Mucosa of stomach (tissue), 1 donor: ENCODE results near the gene MFSD2A.

Experiments used
- H3K27me3 ChIP-seq: one replicate; pipeline ENCODE4 v1.7.0; 2013; ENCODE audit warnings: mild to moderate bottlenecking, low read length; ENCODE audit not compliant: control insufficient read depth, insufficient read depth
- H3K36me3 ChIP-seq: one replicate; pipeline ENCODE4 v1.7.0; 2013; ENCODE audit warnings: low read length; ENCODE audit not compliant: control insufficient read depth, insufficient read depth
- H3K4me1 ChIP-seq: one replicate; pipeline ENCODE4 v1.7.0; 2013; ENCODE audit warnings: mild to moderate bottlenecking, low read length; ENCODE audit not compliant: control insufficient read depth, insufficient read depth
- H3K4me3 ChIP-seq: one replicate; pipeline ENCODE4 v1.7.0; 2013; ENCODE audit warnings: low read length
- H3K9ac ChIP-seq: one replicate; pipeline ENCODE4 v1.7.0; 2013; ENCODE audit warnings: mild to moderate bottlenecking, low read length, moderate library complexity
- H3K9me3 ChIP-seq: one replicate; pipeline ENCODE4 v1.7.0; 2013; ENCODE audit warnings: mild to moderate bottlenecking, low read length, moderate library complexity; ENCODE audit not compliant: control insufficient read depth
- donor health status: Pancreatic carcinoma.

MFSD2A gene

DNA sequence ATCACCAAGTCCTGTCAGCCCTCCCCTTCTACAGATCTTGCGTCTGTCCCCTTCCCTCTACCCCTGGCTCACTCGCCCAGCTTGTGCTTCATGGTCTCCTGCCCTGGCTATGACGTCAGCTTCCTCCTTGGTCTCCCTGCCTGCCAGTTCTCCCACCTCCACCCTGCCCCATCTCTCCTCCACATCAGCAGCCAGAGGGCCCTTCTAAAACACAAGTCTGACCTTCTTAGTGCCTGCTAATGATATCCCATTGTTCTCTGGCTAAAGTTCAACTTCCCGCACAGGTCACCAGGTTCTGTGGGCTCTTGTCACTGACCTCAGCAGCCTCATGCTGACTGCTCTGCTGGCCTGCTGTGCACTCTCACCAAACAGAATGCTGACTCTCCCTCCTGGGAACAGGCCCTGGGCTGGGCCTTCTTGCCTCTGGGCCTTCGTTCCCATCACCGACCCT, 28.6 kb upstream of the MFSD2A start:
- Histone ChIP-seq H3K9me3 (no peaks in the 10 kb centered on the region), H3K4me3 (no peak overlapping the region), H3K9ac (peak overlapping the region; percentile 33), H3K27me3 (peaks cover 5% of the 10 kb centered on the region), H3K4me1 (peaks cover 16% of the 10 kb centered on the region), H3K36me3 (no peaks in the 10 kb centered on the region)

DNA sequence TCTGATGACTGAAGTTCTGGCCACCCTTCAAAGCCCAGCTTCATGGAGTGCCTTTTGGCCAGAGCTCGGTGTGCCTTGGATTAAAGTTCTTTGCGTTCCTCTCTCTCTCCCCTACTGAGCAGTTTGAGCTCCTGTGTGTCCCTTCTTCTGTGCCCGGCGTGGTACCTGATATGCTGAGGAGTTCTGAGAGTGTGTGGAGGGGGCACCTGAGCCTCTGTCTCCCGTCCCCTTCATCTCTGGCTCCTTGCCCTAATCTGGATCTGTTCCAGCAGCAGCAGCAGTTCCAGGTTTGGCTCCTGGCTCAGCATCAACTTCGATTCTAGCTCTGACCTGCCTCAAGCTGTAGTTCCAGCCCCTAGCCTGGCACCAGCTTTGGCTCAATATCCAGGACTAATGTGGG, 28.1 kb upstream of the MFSD2A start:
- H3K4me1 ChIP-seq = peaks cover 16% of the 10 kb centered on the region
- H3K9me3 ChIP-seq = no peaks in the 10 kb centered on the region
- H3K36me3 ChIP-seq = no peaks in the 10 kb centered on the region
- H3K27me3 ChIP-seq = peaks cover under 1% of the 10 kb centered on the region
- H3K4me3 ChIP-seq = no peak overlapping the region
- H3K9ac ChIP-seq = peak overlapping the region; percentile 33

DNA sequence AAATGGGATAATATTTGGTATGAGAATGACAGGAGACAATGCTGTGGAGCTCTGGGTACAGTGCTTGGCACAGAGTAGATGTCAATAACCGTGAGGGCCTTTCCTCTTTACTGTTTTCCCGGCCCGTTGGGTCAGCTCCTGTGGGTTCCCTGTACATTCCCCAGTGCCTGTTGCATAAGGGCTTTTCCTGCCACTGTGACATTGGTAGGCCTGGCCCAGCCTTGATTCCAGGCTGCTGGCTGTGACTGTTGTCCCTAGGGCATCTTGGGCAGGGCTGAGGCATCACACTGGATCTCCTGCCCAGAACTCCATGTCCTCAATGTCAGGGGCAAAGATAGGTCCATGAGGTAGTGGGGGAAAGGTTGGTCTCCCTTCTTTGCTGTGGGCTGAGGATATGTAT, 27.4 kb upstream of the MFSD2A start:
- Histone ChIP-seq H3K9me3 (no peaks in the 10 kb centered on the region), H3K27me3 (no peaks in the 10 kb centered on the region), H3K9ac (no peak overlapping the region), H3K36me3 (no peaks in the 10 kb centered on the region), H3K4me3 (no peak overlapping the region), H3K4me1 (peaks cover 16% of the 10 kb centered on the region)

DNA sequence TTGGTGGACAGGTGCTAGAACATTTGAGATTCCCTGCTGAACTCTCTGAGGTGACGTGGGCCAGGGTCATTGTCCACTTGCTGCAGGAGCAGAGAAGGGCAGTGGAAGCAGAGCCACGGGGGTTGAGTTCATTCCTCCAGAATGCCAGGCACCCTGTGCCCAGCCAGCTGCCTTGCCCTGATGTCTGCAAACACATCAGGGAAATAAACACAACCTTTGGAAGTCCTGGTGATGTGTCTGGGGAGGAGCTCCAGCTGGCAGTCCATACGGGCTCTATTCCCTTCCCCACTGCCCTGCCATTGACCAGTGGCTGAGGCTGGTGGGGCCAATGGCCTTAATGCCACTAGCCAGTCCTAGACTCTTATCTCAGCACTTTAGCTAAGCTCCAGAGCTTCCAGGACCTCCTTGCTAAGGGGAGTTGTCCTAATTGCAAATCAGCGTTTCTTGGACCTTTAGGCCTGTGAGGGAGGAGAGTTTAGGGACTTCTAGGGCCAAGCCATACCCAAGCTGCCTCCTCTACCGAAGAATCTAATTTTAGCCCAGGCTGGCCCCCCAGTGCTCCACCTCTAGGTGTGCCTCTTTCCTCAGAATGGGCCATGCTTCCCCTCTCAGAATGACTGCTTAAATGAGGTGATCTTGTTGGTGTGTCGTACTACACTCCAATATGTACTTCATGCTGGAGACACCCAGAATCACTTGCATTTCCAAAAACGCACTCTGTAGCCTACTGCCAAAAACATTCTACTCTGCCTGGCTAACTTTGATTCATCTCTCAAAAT, 25.9 kb upstream of the MFSD2A start:
- no peak overlapping the region for H3K9ac ChIP-seq
- no peaks in the 10 kb centered on the region for H3K27me3 ChIP-seq
- no peak overlapping the region for H3K4me3 ChIP-seq
- H3K4me1 ChIP-seq = peaks cover 21% of the 10 kb centered on the region
- H3K36me3 ChIP-seq = no peaks in the 10 kb centered on the region
- no peaks in the 10 kb centered on the region for H3K9me3 ChIP-seq

DNA sequence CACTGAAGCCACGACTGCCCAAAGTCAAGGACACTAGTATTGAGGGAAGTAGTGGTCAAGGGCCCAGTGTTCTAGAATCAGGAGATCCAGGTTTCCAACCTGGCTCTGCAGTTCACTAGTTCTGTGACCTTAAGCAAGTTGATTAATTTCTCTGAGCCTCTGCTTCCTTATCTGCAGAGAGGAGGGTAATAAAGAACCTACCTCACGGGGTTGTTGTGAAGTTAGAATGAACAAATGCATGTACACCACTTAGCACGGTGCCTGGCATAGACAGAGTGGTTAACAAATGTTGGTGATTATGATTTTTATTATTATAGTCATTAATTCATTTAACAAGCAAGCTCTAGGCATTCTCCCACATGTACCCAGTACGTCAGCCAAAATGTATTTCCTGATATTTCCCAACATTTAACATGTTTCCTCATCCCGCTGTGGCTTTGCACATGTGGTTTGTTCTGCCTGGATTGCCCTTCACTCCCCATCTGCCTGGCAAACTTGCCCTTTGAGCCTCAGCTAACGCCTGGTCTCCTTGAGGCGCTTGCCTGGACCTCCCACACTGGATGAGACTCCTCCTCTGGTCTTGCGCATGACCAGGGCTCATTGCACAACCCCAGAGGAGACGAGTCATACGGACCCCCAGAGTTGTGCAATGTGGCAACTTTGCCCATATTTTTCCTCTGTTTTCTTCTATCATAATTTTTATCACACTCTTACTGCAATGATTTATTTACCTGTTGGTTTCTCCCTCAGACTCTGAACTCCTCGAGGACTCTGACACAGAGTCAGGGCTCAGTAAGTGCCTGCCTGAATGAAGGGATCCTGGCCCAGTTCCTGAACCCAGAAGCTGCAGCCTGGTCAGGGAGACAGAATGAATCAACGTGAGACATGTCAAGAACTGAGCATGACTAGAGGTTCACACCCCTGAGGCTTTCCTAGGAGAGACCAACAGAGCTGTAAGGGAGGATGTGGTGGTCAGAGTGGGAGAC, 20.7 kb upstream of the MFSD2A start:
- H3K4me1 ChIP-seq = peaks cover 13% of the 10 kb centered on the region
- no peak overlapping the region for H3K9ac ChIP-seq
- no peak overlapping the region for H3K4me3 ChIP-seq
- no peaks in the 10 kb centered on the region for H3K27me3 ChIP-seq
- no peaks in the 10 kb centered on the region for H3K9me3 ChIP-seq
- H3K36me3 ChIP-seq = no peaks in the 10 kb centered on the region

DNA sequence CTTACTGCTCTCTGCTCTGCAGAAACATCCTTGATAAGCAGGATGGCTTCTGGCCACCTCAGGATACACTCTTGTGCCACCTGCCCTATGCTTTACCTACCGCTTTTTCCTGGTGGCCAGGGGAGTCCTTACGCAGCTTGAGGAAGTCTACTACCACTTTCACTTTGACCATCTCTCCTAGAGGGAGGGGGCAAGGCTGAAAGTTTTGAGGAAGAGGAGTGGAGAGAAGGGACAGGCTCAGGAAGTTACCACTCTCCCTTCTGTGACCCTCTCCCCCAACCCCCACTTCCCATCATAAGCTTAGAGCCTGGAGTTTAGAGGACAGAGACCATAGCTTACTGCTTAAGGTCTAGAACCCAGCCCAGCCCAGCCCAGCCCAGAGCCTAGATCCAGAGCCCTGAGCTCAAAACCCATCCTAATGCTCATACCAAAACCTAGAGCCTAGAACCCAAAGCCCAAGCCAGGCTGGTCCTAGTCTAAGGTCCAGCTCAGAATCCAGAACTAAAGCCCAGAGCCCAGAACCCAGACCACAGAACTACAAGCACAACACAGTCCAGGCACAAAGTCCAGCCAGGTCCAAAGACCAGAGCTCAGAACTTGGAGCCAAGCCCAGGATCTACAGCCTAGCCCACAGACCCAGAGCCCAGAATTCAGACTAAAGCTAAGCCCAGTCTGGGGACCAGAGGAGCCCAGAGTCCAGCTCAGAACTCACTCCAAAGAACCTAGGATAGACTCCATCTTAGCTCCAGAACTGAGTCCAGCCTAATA, 18.0 kb upstream of the MFSD2A start:
- Histone ChIP-seq H3K27me3 (no peaks in the 10 kb centered on the region), H3K9ac (no peak overlapping the region), H3K36me3 (no peaks in the 10 kb centered on the region), H3K9me3 (no peaks in the 10 kb centered on the region), H3K4me1 (peaks cover 13% of the 10 kb centered on the region), H3K4me3 (no peak overlapping the region)

DNA sequence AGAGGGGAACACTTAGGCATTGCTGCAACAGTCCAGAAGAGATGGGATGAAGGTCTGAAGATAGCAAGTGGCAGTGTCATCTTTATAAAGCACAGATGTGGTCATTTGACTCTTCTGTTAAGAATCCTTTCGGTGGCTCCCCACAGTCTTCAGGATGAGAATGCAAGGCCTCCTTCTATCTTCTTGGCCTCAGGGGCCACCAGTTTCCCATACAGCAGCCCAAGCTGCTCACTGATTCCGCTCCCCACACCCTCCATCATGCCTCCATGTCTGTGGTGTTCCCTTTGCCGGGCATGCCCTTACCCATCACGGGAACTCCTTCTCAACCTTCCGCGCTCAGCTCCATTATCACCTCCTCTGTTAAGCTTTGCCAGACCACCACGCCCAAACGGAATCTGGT, 16.1 kb upstream of the MFSD2A start:
- Histone ChIP-seq H3K9me3 (no peaks in the 10 kb centered on the region), H3K9ac (no peak overlapping the region), H3K4me3 (no peak overlapping the region), H3K4me1 (peaks cover 9% of the 10 kb centered on the region), H3K27me3 (no peaks in the 10 kb centered on the region), H3K36me3 (no peaks in the 10 kb centered on the region)

DNA sequence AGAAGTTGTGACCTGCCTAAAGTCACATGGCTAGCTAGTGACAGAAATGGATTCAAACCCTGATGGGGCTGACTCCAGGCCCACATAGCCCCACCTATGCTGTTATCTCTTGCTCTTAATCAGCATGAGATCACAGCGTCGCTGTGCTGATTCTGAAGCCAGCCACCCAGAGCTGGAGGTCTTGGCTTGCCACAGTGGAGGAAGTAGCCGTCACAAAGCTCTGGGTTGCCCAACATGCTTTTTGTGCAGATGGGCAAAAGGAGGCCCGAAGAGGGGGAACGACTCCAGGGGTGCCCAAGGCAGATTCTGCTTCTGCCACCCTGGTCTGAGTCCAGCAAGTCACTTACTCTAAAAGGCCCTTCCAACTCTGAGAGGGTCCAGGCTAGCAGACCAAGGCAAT, 14.7 kb upstream of the MFSD2A start:
- Histone ChIP-seq H3K9me3 (no peaks in the 10 kb centered on the region), H3K4me1 (no peaks in the 10 kb centered on the region), H3K9ac (no peak overlapping the region), H3K36me3 (no peaks in the 10 kb centered on the region), H3K27me3 (no peaks in the 10 kb centered on the region), H3K4me3 (no peak overlapping the region)

DNA sequence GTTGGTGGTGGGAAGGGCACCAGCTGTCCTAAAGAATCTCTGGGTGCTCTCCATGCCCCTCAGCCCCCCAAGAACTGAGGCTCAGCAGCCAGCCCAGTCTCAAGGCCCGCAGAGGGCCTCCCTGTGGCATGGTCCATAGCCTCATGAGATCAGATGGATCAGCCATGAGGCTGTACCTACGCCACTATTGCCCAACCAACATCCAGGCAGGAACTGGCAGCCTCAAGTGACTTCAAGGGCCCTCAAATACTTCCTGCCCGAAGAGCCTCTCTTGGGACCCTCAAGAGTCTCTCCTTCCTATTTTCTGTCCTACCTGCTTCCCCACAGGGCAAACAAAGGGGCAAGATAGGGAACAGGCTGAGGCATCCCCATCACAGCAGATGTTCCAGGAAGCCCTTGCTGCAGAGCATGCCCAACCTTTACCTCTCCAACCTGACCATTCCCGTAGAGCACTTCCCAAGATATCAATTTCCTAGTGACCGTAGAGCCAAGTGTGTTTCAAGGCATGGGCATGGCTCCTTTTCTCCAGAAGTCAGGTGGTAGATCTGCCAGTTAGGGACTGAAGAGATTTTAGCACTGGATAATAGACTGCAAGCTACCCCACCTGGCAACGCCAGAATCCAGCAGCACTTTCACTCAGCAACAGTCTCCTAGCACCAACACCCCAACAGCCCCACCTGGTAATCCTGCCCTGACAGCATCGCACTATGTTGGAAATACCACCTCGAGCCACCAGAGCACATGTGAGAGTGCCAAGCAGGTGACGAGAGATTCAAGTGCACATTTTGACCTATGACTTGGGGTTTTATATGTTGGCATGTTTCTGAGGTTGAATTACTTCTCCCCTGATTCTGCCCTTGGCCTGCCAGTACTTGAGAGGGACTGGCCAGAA, 13.7 kb upstream of the MFSD2A start:
- no peaks in the 10 kb centered on the region for H3K4me1 ChIP-seq
- H3K27me3 ChIP-seq = no peaks in the 10 kb centered on the region
- no peak overlapping the region for H3K4me3 ChIP-seq
- H3K36me3 ChIP-seq = no peaks in the 10 kb centered on the region
- no peak overlapping the region for H3K9ac ChIP-seq
- no peaks in the 10 kb centered on the region for H3K9me3 ChIP-seq

DNA sequence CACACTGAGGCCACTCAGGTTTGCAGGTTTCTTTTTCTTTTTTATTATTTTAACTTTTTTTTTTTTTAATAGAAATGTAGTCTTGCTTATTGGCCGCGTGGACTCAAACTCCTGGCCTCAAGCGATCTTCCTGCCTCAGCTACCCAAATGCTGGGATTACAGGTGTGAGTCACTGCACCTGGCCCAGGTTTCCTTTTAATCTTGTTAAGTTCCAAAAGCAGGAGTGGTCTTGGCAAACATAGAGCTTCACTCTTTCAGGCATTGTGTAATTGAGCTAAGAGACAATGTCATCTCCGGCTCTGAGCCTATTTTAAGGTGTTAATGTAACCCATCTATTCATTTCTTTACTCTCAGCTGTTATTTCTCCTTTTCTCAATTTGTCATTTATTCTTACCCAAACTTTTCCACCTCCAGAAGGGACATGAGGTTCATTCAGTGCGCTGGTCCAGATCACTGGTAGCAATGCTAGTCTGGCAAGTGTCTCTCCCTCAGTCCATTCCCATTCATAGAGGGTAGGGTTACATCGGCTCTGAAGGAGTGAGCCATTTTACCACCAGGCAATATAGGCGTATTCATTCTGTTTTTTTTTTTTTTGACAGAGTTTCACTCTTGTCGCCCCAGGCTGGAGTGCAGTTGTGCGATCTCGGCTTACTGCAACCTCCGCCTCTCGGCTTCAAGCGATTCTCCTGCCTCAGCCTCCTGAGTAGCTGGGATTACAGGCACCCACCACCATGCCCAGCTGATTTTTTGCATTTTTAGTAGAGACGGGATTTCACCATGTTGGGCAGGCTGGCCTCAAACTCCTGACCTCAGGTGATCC, 11.3 kb upstream of the MFSD2A start:
- Histone ChIP-seq H3K9me3 (no peaks in the 10 kb centered on the region), H3K9ac (no peak overlapping the region), H3K4me1 (no peaks in the 10 kb centered on the region), H3K36me3 (no peaks in the 10 kb centered on the region), H3K27me3 (no peaks in the 10 kb centered on the region), H3K4me3 (no peak overlapping the region)
